Mucosa of gallbladder (tissue), 1 donor: ENCODE data around the gene MAU2. TPM values are rescaled to one million over a fixed set of nuclear protein-coding genes. Genes with fewer than 3 reads are reported as not detected.
"Not testable (repeated sequence)": the region's sequence is repeated elsewhere in the genome, so short reads cannot be mapped to it uniquely, and the experiment has no call there.

Experiments used
- DNase-seq: peaks from one replicate; pipeline ENCODE4 v3.0.0-alpha.2; 2020; ENCODE audit warnings: low spot score
- total RNA-seq: library from RNA; stranded (reverse); gene quantifications from one replicate; pipeline ENCODE4 v1.2.1, GENCODE V29; 2021
- donor health status: DM: no; HTN: no; CAD: no.

Gene MAU2
- total RNA-seq, 1 donor from 2014 or later: 70.1 TPM

DNA sequence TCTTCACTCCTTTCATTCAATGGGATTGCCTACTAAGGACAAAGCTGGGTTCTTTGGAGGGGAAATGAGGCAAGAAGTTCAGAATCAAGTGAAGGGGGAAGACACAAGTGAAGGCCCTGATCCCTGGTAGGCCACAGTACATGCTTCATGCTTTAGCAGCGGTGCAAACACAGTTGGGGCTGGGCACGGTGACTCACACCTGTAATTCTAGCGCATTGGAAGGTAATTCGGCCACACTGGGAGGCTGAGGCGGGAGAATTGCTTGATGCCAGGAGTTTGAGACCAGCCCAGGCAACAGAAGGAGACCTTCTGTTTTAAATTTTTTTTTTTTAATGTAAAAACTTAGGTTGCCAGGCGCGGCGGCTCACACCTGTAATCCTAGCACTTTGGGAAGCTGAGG is 61.5 kb downstream of the MAU2 start:
- DNase-seq: no peak

DNA sequence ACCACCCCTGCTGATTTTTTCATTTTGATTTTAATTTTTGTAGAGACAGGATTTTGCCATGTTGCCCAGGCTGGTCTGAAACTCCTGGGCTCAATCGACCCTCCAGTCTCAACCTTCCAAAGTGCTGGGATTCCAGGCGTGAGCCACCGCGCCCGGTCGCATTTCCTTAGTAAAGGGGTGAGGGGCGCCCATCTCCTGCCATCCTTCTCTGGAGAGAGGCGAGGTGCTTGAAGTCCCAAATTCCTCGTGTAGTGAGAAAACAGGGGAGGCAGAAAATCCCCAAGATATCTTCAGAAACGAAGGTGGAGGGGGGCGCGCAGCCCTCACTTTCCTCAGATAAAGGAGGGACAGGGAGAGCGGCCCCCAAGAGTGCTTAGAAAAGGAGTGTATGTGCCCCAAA is 63.9 kb downstream of the MAU2 start:
- no peak for DNase-seq

DNA sequence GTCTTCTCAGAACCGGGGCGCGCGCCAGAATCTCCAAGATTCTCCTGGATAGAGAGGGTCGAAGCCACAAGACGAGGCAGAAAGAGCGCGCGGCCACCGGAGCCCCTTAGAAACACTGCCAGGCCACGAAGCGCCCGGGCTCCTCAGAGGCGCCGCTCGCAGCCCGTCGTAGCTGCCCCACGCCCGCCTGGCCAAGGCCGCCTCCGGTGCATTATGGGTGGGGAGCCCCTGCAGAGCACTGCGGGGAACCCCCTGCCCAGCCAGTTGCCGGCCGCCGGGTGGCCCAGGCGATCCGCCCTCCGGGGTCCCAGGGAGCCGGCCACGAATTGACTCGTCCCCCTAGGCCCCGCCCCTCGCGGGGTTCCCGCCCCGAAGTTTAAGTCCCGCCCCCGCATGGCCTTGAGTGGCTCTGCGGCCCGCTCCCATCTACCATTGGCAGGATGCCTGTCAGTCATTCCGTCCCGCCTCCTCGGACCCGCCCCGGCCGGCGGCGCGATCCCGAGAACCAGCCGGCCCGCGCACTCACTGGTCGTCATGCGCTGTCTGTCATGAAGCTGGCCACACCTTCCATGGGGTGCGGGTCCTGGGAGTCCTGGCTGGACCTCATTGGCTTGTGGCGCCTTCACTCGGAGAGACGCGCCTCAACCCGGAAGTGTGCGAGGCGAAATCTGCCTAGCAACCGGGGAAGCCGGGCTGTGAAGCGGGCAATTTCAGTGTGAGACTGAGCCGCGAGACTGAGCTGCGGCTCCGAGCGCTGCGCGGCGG is 64.7 kb downstream of the MAU2 start:
- DNase-seq: peak; percentile 100

DNA sequence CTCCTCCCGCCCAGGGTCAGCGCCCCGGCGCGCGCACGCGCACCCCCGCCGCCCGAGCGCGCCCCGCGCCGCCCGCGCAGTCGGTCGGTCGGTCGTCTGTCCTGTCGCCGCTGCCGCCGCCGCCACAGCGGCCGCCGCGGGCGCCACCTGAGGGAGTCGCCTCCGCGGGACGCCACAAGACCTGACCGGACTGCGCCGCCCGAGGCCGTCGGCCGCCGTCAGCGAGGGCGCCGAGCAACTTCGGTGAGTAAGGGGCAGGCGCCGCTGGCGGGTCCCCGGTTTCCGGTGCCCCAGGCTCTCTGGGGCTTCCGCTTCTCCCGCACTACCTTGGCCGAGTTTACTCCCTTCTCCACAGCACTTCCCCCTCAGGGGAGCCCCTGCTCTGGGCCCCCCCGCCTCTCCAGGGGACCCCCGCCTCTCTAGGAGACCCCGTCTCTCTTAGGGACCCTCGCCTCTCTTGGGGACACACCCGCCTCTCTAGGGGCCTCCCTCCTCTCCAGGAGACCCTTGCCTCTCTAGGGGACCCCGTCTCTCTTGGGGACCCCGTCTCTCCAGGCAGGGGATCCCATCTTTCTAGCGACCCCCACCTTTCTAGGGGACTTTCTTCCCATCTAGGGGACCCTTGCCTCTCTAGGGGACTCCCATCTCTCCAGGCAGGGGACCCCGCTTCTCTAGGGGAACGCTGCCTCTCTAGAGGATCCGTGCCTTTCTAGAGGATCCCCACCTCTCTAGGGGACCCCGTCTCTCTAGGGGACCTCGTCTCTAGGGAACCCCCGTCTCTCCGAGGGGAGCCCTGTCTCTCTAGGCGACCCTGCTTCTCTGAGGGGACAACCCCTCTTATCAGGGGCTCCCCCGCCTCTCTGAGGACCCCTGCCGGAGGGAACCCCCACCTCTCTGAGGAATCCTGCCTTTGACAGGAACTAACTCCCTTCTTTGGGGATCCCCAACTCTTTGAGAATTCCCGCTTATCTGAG is 65.6 kb downstream of the MAU2 start:
- DNase-seq: peak; percentile 35

DNA sequence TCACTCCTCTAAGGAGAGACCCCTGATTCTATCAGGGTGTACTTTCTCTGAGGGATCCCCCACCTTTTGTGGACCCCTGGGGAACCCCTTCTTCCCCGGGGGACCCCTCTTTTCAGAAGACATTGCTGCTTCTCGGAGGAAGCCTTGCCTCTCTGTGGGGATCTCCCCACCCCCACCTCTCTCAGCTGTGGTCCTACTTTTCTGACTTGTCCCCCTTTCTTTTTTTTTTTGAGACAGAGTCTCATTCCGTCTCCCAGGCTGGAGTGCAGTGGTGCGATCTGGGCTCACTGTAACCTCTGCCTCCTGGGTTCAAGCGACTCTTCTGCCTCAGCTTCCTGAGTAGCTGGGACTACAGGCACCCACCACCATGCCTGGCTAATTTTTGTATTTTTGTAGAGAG is 66.5 kb downstream of the MAU2 start:
- no peak for DNase-seq

DNA sequence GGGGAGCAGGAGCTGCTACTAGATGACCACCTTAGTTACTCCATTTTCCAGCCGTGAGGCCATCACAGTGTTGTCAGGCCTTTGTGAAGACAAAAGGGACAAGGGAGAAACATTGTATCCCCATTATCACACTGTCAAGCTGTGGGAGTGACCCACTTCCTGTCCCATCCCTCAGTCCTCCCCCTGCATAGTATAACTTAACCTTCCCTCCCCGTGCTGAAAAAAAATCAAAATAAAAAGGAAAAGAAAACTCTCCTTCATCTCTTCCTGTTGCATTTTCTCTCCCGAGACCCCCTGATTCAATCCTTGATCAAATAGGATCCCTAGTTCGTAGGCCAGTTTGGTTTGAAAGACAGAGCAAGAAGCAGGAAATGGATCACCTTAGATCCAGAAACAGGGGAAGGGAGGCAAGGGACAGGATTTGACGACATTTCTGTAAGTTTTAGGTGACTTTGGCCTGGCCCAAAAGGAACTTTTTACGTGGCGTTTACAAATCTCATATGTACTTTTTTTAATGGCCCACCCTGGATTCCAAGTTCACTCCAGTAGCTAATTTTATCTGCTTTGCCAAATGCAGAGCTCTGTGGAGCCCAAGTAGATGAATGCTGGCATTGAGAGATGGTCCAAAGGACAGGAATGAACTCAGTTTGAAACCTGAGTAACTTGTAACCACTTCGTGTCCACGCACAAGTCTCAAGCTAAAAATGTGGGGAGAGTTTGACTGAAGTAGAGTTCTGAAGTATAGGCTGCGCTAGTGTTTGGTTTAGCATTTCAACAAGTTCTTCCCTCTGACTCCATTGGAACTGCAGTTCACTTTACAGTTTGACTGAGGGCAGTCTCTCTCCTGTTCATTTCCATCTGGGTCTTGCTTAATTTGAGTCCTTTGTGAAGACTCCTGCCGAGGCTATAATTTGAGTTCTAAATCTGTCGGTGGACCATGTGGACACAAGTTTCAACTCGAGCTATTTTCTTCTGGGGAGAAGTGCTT is 68.2 kb downstream of the MAU2 start:
- DNase-seq: no peak

DNA sequence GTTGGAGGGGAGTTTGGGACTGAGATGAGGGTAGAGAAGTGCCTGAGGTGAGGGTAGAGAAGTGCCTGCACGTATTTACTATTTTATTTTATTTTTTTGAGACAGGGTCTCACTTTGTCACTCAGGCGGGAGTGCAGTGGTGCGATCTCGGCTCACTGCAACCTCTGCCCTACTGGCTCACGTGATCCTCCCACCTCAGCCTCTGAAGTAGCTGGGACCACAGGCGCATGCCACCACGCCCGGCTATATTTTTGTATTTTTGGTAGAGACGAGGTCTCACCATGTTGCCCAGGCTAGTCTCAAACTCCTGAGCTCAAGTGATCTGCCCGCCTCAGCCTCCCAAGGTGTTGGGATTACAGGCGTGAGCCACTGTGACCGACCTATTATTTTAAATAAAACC is 69.1 kb downstream of the MAU2 start:
- not testable (repeated sequence) for DNase-seq

DNA sequence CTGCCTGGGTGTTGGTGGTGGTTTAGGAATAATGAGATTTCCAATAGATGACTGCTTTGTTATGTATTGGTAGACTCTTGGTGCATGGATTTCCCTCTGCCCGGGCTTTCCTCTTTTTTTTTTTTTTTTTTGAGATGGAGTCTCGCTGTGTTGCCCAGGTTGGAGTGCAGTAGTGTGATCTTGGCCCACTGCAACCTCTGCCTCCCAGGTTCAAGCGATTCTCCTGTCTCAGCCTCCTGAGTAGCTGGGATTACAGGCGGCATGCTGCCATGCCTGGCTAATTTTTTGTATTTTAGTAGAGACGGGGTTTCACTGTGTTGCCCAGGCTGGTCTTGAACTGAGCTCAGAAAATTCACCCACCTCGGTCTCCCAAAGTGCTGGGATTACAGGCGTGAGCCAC is 73.7 kb downstream of the MAU2 start:
- not testable (repeated sequence) for DNase-seq

DNA sequence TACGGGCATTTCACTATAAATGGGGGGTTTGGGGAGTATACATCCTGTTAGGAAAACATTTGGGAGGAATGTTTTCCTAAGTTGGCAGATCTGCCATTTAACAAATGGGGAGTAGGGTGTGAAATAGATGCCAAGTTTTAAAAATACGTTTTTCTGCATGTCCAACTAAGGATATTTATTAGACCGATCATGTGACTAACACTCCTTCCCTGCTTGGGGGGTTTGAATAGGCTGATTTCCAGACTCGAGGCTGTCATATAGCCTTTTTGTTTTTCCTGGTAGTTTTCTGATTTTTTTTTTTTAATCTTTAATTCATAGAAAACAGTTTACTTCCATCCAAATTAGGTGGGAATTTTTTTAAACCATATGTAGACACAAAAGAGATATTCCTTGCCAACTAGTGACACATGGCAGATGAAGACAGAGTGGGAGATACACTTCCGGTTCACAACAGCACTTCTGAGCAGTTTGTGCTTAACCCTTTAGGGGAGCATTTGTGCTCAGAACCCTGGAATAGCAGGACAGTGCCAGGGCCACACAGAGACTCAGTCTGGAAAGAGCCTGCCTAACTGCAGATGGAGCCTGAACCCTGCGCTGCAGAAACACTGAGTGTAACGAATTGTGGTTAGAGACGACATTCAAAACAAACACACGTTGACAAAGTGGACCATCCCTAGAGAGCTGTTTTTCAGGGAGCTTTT is 79.3 kb downstream of the MAU2 start:
- DNase-seq: no peak

DNA sequence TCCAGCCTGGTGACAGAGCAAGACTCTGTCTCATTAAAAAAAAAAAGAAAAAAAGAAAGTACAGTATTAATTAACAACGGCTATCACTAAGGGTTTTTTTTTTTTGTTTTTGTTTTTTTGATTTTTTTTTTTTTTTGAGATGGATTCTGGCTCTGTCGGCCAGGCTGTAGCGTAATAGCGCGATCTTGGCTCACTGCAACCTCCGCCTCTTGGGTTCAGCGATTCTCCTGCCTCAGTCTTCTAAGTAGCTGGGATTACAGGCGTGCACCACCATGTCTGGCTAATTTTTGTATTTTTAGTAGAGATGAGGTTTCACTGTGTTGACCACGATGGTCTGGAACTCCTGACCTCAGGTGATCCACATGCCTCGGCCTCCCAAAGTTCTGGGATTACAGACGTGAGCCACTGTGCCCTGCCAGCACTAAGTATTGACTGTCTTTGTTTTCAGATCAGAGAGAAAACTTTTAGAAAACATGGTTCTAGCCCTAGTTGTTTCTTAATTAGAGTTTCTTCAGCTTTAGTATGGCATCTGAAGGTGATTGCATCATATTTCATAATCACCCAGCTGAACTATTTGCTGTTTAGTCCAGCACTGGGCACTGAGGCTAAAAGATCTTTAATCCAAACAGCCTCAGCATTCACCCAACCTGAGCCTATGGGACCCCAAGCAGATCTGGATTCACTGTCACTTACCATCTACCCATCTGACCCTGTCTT is 82.2 kb downstream of the MAU2 start:
- DNase-seq: no peak

DNA sequence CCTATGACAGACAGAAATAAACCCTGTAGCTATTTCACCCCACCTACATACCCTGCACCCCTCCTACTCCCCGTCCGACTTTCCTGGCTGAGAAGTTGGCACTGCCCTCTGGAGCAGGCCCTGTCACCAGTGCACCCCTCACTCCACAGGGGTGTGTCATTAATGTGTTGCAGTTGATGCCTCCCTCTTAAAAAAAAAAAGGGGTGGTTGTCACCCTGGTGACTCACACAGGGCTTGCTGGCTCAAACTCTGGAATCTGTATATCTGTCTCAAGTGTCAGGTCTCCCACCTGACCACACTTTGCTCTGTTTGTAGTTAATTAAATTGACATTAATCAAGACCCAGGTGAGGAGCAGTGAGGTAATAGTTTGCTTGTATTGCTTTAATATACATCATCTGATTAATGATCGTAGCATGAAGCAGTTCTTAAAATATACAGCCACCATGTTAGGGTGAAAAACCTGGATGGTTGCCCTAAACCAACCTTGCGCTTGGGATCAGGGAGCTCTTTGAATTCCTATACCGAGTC is 82.8 kb downstream of the MAU2 start:
- DNase-seq: no peak

DNA sequence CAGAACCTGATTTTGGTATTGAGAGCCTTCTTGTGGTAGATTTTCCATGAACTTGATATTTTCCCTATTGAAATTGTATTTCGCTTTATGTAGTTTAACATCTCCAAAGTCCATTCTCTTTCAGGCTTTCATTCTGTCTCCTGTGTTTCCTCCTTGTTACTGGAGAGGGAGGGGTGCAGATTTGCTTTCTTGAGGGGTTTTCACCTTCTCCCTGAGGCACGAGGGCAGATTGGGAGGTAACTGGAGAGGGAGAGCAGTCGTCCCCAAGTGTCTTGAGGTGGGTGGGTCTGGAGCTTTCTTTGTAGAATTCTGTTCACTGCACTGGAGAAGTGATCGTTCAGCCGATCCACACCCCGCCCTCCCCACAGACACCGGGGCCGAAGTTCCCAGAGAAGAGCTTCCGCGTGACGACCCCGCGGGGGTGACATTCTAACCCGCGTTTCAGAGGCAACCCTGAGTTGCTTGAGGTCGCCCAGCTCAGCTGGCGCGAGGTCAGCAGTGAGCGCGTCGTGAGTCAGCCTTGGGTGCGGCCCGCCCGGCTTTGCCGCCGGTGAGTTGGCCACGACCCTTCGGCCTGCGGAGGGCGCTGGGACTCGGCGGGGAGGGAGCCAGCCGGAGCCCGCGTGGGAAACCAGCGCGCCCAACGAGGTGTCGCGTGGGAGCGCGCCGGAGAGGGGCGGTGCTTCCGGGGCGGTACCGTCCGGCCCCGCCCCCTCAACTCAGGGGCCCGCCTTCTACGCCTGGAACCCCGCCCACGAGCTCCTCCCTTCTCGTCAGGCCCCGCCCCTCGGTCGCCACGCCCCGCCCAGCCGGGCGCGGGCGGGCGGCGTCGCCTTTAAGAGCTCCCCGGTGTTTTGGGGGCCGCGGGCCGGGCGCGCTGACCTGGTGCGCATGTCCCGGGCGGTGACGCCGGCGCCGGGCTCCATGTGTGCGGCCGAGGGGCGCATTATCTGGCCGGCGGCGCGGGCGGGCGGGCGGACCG is 84.5 kb downstream of the MAU2 start, which contains the start of gene GATAD2A:
TSS of gene GATAD2A (plus strand) at position 797 of the 982 bp plus-strand sequence. CDS start 59,671 bp downstream, outside the sequence.
- peak; percentile 95 for DNase-seq

DNA sequence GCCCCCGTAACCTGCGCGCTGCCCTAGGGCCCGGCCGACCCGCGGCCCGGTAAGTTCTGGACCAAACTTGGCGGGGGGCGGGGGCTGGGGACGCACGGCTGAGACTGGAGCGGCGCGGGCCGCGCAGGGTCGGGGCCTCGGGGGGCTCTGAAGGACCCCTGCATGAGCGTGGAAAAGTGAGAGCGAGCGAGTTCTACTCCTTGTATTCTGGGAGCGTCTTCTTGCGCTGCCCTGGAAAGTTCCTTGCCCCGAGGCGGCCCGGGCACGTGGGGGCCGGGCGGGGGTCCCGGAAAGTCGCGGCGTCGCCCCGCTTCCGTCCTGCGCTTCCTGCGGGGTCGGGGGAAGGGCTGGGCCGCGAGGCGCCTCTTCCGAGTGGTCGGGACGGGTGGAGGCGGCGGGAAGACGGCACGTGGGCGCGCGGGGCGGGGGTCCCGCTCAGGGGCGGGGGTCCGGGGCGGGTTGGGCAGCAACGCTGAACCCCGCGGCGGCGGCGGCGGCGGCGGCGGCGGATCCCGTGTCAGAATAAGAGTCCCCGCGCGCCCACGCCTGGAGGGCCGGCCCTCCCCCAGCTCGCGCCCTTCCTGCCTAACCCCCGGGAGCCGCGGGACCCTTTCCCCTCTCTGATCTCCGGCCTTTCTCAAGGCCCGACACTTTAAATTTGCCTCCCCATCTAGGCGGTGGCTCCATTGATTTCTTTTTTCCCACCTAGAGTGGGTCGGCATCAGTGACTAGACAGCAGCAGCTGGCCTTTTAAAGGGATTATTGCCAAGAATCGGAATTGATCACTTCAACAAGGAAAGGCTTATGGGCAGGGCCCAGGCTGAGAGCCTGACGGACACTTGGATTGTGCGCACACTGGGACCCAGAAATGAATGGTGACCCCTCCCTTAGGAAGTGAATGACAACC is 85.6 kb downstream of the MAU2 start:
- DNase-seq: peak; percentile 39

DNA sequence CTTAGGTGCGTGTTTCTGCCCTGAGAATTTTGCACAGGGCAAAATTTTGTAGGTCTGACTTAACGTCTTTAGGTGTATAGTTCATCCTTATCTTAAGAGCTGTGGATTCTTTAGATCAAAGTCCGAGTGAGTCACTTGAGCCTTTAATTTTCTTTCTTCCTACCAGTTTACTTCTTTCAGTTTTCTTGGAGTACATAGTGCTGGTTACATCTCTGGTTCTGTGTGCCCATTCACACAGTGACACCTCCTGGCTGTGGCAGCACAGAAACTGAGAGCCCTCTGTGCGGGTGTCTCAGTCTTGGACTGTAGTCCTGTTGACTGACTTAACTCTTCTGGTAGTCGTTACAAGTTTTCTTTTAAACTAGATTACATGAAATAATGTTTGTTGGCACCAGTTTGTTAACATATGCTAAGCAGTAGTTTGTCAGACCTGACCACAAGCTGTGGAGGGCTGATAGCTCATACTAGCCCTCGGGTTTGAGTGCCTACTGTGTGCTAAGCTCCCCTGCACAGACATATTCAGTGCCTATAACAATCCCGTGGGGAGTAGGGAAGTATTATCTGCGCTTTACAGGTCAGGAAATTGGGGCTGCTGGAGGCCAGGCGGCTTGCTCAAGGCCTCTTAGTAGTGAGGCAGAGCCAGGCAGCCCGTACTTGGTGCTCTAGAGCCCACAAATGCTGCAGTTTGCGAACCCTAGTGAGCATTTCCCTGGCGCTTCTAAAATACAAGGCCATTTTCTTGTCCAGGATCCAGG is 86.4 kb downstream of the MAU2 start:
- DNase-seq: peak; percentile 42

DNA sequence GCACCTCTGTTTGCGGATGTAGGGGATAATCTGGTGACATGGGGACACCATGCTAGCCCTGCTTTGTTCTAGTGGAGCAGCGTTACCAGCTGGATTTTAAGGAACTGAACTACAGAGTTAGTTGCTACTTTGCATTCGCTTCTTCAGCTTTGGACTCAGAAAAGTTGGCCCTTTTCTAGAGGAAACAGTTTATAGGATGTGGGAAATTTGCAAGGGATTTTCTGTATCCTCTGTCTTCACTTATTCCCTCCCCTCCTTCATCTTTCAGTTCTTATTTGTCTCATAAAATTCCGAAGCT is 87.0 kb downstream of the MAU2 start:
- DNase-seq: no peak
